CD4-positive, alpha-beta T cell treated with Interleukin-4 for 1 hour (primary cell): ENCODE data around the gene TMEM41B.
"Not testable (repeated sequence)": the region's sequence is repeated elsewhere in the genome, so short reads cannot be mapped to it uniquely, and the experiment has no call there.

Experiments used
- DNase-seq, 2 donors: peaks; one replicate each; pipeline ENCODE4 v3.0.0-alpha.2; 2020 to 2022

Gene TMEM41B, protein sequence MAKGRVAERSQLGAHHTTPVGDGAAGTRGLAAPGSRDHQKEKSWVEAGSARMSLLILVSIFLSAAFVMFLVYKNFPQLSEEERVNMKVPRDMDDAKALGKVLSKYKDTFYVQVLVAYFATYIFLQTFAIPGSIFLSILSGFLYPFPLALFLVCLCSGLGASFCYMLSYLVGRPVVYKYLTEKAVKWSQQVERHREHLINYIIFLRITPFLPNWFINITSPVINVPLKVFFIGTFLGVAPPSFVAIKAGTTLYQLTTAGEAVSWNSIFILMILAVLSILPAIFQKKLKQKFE

DNA sequence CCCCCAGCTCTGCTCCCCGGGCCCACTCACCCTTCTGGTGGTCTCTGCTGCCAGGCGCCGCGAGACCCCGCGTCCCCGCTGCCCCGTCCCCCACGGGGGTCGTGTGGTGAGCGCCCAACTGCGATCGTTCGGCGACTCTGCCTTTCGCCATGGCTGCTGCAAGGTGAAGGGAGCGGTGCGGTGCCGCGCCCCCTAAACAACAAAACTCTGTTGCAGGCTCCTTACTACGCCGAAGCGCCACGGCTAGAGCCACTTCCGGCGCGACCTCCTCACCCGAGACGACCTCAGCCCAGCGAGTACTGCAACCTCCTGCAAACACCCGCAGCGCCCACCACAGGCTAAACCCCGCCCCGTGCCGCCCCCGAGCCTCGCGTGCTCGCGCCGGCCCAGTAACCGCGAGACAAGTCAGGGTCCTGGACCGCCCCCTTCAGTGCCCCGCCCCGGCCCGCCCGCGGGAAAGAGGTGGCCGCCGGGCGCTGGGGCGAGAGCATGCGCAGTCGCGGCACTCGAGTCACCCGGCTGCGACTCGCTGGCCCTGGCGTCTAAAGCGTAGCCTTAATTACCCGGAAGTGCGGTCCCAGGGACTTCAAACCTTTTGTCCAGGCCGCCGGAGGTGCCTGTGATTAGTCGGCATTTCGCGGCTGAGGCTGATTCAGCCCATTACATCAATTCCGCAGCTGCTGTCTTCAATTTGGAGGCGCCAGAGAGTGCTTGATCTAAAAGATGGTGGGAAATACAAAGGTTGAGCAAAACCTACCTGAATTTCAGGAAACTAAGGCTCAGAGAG, at the start of gene TMEM41B:
Gene TMEM41B (minus strand): TSS at position 303 of the 787 bp plus-strand sequence. CDS start 152 bp downstream, at position 151.
- peak; percentile 98 to 99 for DNase-seq

DNA sequence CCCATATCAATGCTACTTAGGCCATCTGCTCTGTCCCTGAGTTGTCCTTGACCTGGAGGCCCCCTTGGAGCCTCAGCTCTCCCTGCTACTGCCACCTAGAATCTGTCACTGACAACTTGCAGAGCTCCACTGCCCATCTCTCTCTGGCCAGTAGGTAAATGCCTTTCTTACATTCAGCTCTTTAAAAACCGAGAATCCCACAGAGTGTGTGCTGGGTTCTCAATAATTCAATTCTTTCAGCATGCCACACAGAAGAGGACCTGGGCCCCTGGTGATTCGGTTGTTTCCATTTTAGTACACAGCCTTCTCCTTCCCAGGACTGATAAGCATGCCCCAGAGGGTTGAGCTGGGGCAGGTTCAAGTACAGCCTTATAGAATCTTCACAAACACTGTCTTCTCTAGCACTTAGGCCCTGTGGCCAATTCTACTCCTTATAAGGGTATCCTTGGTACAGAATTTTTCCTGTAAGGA, 48.0 kb upstream of the TMEM41B start:
- no peak for DNase-seq

- not testable (repeated sequence) for DNase-seq
Measured at GRCh38 chr11:9360862-9361622, 46.6 kb upstream of the TMEM41B start.

DNA sequence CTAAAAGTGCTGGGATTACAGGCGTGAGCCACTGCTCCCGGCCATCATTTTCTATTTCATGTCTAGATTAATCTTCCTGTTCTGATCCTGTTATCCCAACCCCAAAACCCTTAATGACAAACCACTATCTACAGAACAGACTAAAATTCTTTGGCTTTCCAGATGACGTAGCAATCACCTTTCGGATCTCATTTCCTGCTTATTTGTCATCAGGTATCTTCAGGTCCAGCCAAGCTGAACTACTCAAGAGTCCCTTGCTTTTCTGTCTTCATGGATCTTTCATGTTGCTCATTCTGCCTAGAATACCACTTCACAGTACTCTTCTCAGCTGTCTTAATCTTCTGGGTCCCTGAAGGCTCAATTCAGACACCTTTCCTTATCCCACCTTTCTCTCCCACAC, 42.6 kb upstream of the TMEM41B start:
- no peak for DNase-seq

- DNase-seq = no peak
Measured at GRCh38 chr11:9351321-9351881, 37.0 kb upstream of the TMEM41B start.

DNA sequence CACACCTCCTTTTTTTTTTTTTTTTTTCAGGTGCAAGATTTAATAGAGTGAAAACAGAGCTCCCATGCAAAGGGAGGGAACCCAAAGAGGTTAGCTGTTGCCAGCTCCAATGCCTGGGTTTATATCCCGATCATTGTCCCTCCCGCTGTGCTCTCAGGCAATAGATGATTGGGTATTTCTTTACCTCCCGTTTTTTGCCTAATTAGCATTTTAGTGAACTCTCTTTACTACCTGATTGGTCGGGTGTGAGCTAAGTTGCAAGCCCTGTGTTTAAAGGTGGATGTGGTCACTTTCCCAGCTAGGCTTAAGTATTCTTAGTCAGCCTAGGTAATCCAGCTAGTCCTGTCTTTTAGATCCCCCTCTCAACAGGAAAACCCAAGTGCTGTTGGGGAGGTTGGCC, 33.4 kb upstream of the TMEM41B start:
- DNase-seq = not testable (repeated sequence)

DNA sequence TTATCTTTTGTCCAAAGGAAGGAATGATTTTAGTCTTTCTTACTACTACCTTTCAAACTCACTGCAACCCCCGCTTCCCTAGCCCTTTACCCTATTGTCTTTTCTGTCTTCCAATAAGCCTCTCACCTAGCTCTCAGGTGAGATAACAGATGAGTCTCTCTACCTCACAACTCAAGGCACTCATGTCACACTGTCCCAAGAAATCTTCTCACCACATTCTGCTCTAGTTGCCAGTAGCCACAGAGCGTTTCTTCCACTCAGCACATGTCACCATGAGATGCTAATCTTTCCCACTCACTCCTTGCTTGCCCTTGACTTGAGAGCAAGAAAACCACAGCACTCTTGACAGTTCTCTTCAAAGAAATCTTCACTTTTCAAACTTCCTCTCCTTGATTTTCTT, 32.7 kb upstream of the TMEM41B start:
- DNase-seq = peak in 1 of 2 donors; percentile 23

GRCh38 chr11:9344061-9344680, 29.8 kb upstream of the TMEM41B start:
- DNase-seq = no peak

DNA sequence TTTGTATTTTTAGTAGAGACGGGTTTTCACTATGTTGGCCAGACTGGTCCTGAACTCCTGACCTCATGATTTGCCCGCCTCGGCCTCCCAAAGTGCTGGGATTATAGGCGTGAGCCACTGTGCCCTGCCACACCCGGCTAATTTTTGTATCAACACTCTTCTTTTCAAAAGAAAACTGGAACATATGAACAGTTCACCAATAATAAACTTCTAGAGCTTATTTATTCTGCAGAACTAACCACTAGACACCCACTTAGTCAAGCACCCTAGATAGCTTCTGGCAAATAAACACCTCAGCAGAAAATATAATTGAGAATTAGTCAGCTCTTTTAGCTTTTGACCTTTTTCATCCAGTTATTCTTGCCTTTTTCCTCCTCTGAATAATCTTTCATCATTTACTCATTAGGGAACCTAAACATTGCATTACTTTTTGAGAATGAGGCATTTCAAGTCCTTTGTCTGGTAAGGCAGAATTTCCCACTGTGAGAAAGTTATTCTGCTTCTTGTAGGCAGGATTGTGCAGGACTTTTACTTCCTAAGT, 27.3 kb upstream of the TMEM41B start:
- no peak for DNase-seq

DNA sequence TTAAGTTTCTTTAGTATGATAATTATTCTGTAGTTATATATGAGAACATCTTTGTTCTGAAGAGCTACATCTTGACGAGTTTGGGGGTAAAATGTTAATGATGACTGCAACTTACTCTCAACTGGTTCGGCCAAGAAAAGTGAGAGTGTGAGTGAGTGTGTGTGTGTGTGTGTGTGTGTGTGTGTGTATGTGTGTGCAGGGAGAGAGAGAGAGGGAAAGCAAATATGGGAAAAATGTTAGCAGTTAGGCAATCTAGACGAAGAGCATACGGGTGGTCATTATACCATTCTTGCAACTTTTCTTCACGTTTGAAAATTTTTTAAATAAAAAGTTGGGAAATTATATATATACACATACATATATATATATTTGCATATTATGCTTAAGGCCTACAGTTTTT, 18.3 kb upstream of the TMEM41B start:
- no peak for DNase-seq

DNA sequence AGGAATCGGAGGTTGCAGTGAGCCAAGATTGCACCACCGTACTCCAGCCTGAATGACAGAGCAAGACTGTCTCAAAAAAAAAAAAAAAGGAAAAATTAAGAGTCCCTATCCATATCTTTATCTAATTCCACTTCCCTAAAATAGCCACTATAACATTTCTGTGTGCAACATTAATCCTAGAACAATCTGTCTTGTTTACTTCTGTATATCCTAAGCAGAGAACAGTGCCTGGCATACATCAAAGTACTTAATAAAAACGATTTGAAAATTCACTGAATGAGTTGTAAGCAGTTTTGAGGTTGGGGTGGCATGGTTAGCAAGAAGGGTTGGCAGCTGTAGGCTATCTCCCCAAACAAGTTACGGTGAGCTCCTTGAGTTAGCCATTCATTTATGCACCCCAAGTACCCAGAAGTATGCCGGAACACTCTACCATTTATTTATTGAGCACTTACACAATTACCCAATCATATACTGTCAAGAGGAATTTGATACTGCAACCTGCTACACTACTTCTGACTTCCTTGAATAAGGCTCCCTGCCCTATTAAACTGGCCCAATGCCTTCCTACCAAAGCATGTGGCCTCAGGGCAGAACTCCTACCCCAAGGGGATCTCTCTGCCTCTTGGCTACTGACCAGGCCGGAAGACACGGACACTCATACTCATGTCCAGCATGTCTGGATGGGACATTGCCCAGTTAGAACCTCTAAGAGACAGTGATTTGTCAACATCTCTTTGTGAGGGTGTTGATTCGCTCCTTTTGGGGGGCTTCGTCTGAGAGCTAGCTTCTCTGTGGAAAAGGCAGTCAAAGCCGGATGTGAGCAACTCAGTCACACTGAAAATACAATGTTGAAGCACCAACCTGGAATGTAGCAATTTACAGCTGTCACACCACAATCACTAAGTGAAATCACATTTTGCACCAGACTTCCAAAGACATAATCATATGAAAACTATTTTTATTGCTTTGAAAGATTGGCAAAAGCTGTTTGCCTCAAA, 16.3 kb upstream of the TMEM41B start:
- no peak for DNase-seq

GRCh38 chr11:9320047-9320446, 5.7 kb upstream of the TMEM41B start:
- no peak for DNase-seq

GRCh38 chr11:9319377-9320001, 5.1 kb upstream of the TMEM41B start:
- not testable (repeated sequence) for DNase-seq

- DNase-seq = not testable (repeated sequence)
Measured at GRCh38 chr11:9318442-9319376, 4.3 kb upstream of the TMEM41B start.

DNA sequence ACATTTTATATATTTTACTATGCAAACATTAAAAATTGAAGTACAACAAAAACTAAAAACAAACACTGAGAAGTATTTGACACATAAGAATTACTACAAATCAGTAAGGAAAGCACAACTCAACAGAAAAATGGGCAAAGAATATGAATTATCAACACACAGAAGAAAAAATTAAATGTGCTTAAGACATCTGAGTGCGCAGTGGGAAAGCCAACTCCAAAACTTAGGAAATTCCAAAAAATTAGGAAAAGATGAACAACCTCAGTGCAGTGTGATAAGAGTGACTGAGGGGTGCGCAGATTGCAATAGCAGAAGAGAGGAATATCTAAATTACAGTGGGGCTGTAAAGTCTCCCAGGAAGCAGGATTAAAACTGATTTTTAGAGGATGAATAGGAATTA, 1.9 kb upstream of the TMEM41B start:
- no peak for DNase-seq

DNA sequence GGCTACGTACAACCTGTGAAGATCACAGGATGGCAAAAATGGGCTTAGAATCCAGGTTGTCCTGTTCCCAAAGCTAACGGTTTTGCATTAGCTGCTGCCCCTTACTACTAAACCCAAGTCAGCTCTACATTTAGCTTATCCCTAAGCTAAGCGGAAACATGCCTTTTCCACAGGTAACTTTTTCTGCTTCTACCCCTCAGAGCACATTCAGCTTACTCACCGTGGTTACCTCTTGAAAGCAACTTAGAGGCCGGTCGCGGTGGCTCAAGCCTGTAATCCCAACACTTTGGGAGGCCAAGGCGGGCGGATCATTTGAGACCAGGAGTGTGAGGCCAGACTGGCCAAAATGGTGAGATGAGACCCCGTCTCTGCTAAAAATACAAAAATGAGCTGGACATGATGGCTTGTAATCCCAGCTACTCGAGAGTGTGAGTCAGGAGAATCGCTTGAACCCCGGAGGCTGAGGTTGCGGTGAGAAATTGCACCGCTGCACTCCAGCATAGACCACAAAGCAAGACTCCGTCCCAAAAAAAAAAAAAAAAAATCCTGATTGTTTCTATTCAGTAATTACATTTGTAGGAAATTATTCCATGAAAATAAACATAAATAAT, 790 bp upstream of the TMEM41B start:
- DNase-seq = no peak

DNA sequence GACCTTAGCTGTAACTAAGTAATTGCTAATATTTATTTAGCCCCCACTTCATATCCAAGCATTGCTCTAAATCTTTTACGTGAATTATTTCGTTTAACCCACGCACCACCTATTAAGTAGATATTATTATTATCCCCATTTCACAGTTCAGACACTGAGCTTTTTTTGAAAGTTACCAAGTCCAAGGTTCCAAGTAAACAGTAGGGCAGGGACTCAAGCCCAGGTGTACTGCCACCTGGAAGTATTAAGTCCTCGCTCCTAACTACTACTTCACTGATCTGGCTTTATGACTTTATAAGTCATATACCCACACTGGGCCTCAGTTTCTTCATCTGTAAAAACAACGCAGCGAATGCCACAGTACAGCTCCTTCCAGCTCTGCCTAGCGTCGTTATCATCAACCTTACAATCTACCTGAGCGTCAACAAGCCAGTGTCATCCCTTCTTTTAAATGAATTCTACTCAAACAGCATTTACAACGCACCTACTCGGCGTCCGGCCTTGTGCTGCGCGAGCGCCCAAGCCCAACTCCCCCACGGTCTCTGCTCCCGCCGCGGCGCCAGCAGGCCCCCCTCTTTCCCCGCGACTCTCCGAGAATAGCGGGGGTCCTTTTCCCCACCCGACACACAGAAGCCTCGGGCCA, 624 bp downstream of the TMEM41B start:
- peak in 1 of 2 donors; percentile 20 for DNase-seq

- no peak for DNase-seq
Measured at GRCh38 chr11:9310485-9311090, 3.8 kb downstream of the TMEM41B start.
